GM10266 (cell line): Measurements from ENCODE around the gene NUP98.

Experiments used
- DNase-seq: peaks from one replicate; pipeline ENCODE4 v3.0.0; 2012; ENCODE audit errors: extremely low spot score
- TF ChIP-seq, protein P1 (sequence below): IDR thresholded peaks from 2 replicates; pipeline ENCODE4 v1.5.1; 2012; ENCODE audit warnings: mild to moderate bottlenecking, low read depth; ENCODE audit not compliant: control insufficient read depth, insufficient read depth; ENCODE audit errors: missing control alignments

The NUP98 gene

GRCh38 chr11:3753110-3753509 lies 44.2 kb downstream of the NUP98 start:
- TF ChIP-seq, protein P1, sequence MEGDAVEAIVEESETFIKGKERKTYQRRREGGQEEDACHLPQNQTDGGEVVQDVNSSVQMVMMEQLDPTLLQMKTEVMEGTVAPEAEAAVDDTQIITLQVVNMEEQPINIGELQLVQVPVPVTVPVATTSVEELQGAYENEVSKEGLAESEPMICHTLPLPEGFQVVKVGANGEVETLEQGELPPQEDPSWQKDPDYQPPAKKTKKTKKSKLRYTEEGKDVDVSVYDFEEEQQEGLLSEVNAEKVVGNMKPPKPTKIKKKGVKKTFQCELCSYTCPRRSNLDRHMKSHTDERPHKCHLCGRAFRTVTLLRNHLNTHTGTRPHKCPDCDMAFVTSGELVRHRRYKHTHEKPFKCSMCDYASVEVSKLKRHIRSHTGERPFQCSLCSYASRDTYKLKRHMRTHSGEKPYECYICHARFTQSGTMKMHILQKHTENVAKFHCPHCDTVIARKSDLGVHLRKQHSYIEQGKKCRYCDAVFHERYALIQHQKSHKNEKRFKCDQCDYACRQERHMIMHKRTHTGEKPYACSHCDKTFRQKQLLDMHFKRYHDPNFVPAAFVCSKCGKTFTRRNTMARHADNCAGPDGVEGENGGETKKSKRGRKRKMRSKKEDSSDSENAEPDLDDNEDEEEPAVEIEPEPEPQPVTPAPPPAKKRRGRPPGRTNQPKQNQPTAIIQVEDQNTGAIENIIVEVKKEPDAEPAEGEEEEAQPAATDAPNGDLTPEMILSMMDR = no peak

DNA sequence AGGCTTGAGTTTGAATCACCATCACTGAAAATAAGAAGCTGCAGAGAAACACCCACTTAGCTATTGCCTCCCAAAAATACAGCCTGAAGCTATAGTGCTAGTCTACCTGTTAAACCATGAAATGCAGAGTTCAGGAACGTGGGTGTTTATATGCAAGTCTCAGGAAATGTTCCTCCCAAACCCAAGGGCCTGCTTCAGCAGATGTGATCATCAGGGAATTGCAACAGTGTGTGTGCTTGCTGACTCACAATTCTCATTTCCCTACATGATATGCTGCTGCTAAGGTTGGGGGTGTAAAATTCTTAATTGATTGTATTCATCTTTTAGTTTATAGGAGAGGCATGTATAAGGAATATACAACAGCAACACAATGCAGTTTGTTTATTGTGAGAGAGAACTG lies 49.6 kb downstream of the NUP98 start:
- TF ChIP-seq, protein P1 = no peak
- DNase-seq = no peak

More at GRCh38 chr11:3753110-3753509, 44.2 kb downstream of the NUP98 start:
- no peak for DNase-seq

- TF ChIP-seq, protein P1 = no peak
Observed at GRCh38 chr11:3745161-3745560, 52.2 kb downstream of the NUP98 start.

GRCh38 chr11:3738723-3739122 lies 58.6 kb downstream of the NUP98 start:
- TF ChIP-seq, protein P1 = no peak
- DNase-seq = no peak

More at GRCh38 chr11:3745161-3745560, 52.2 kb downstream of the NUP98 start:
- DNase-seq = no peak

DNA sequence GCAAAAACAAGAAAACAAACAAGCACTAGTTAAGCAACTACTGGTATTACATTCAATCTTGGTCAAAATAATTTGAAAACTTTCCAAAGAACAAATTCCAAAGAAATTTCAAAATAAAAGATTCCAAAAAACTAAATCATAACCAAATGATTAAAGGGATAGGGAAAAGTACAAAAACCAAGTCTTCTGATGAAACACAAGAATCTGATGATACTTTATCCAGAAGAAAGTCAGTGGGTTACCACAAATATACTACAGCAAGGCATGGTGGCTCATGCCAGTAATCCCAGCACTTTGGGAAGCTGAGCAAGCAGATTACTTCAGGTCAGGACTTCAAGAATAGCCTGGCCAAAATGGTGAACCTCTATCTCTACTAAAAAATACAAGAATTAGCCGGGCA lies 59.1 kb downstream of the NUP98 start:
- DNase-seq = no peak
- TF ChIP-seq, protein P1 = no peak

GRCh38 chr11:3737386-3737933 lies 59.9 kb downstream of the NUP98 start:
- DNase-seq = no peak
- TF ChIP-seq, protein P1 = no peak

DNA sequence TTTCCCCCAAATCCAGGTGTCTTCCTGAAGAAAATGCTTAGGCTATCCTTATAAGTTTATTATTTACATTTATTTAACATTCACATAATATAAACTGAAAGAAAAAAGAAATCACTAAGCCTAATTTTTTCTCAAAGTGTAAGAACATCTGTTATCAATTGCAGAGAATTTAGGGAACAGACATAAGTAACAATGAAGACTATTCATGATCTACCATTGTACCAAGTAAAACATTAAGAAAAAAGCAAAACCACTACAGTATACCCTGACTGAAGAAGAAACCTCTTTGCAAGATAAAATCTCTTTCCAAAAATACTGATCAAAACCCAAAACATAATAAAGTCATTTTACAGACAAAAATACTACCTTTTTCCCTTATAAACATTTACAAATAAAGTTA lies 60.5 kb downstream of the NUP98 start:
- no peak for DNase-seq
- TF ChIP-seq, protein P1 = no peak
